VCaP (cell line): ENCODE data around the gene MEAK7.

Source experiments
- H3K27ac ChIP-seq: fragments of 450-650 bp; 2 replicates; pipeline ENCODE4 v1.5.1; 2017
- CTCF ChIP-seq: fragments of 450-650 bp; conservative IDR thresholded peaks from 2 replicates; pipeline ENCODE4 v1.5.1; 2017; ENCODE audit warnings: mild to moderate bottlenecking, moderate library complexity

MEAK7 gene

GRCh38 chr16:84514874-84515835 lies 10.7 kb upstream of the MEAK7 start:
- no peak for TF ChIP-seq CTCF
- no peak overlapping the region for H3K27ac ChIP-seq

- no peak overlapping the region for H3K27ac ChIP-seq
- no peak for TF ChIP-seq CTCF
These were observed 9.9 kb upstream of the MEAK7 start for GRCh38 chr16:84514295-84514873.

GRCh38 chr16:84513666-84514065 lies 9.2 kb upstream of the MEAK7 start:
- no peak for TF ChIP-seq CTCF
- H3K27ac ChIP-seq: no peak overlapping the region

- no peak overlapping the region for H3K27ac ChIP-seq
- no peak for TF ChIP-seq CTCF
These were observed 8.7 kb upstream of the MEAK7 start for GRCh38 chr16:84513123-84513522.

- H3K27ac ChIP-seq: no peak overlapping the region; the same call in 1 of the 2 replicates
- no peak for TF ChIP-seq CTCF
These were observed 7.4 kb upstream of the MEAK7 start for GRCh38 chr16:84511831-84512230.

GRCh38 chr16:84511180-84511800 lies 6.8 kb upstream of the MEAK7 start:
- TF ChIP-seq CTCF: peak; percentile 86
- peak overlapping the region; percentile 34; the same call in 1 of the 2 replicates for H3K27ac ChIP-seq
